Loucy (cell line): ENCODE measurements around the gene TGM5.

Source experiments
- CTCF ChIP-seq: fragments of 200-600 bp; sonication (generic); conservative IDR thresholded peaks from 2 replicates; pipeline ENCODE4 v1.5.1; 2014; ENCODE audit warnings: mild to moderate bottlenecking, antibody characterized with exemption, low read length
- EZH2phosphoT487 ChIP-seq: fragments of 200-600 bp; IDR thresholded peaks from 2 replicates; pipeline ENCODE4 v1.6.1; 2018; ENCODE audit warnings: antibody characterized with exemption, mild to moderate bottlenecking, moderate library complexity, borderline replicate concordance

GRCh38 chr15:43212299-43212698 is 54.4 kb downstream of the TGM5 start:
- TF ChIP-seq CTCF = no peak
- TF ChIP-seq EZH2phosphoT487 = no peak
